Fibroblast of skin of abdomen (primary cell): Measurements from ENCODE around the gene DCAF8.

ENCODE experiments used
- DNase-seq: peaks from one replicate; pipeline ENCODE4 v3.0.0-alpha.2; 2013

The DCAF8 gene

GRCh38 chr1:160200786-160201185 lies 61.6 kb downstream of the DCAF8 start:
- no peak for DNase-seq

GRCh38 chr1:160197231-160197630 lies 65.1 kb downstream of the DCAF8 start:
- no peak for DNase-seq

- no peak for DNase-seq
Observed at GRCh38 chr1:160196143-160196542, 66.2 kb downstream of the DCAF8 start.

- no peak for DNase-seq
Observed at GRCh38 chr1:160194737-160195059, 67.7 kb downstream of the DCAF8 start.

GRCh38 chr1:160193832-160194736 lies 68.3 kb downstream of the DCAF8 start:
- DNase-seq: no peak

GRCh38 chr1:160193091-160193819 lies 69.1 kb downstream of the DCAF8 start:
- DNase-seq: peak; percentile 81

- peak; percentile 25 for DNase-seq
Observed at GRCh38 chr1:160192234-160192633, 70.1 kb downstream of the DCAF8 start.

- no peak for DNase-seq
Observed at GRCh38 chr1:160191756-160192155, 70.6 kb downstream of the DCAF8 start.

- DNase-seq: peak; percentile 57
Observed at GRCh38 chr1:160189649-160190625, 72.4 kb downstream of the DCAF8 start, which contains the start of gene CASQ1. Gene CASQ1, plus strand, starts transcription at chr1:160190575. Its CDS starts 177 bp downstream, at chr1:160190752.

GRCh38 chr1:160188341-160188740 lies 74.0 kb downstream of the DCAF8 start:
- no peak for DNase-seq

GRCh38 chr1:160187407-160187806 lies 74.9 kb downstream of the DCAF8 start:
- DNase-seq: no peak

- no peak for DNase-seq
Observed at GRCh38 chr1:160186729-160187128, 75.6 kb downstream of the DCAF8 start.

- no peak for DNase-seq
Observed at GRCh38 chr1:160186246-160186645, 76.1 kb downstream of the DCAF8 start.

GRCh38 chr1:160179336-160179735 lies 83.0 kb downstream of the DCAF8 start:
- no peak for DNase-seq

GRCh38 chr1:160178731-160179130 lies 83.6 kb downstream of the DCAF8 start:
- DNase-seq: no peak

- no peak for DNase-seq
Observed at GRCh38 chr1:160177667-160178066, 84.7 kb downstream of the DCAF8 start.

GRCh38 chr1:160177231-160177630 lies 85.1 kb downstream of the DCAF8 start:
- DNase-seq: no peak

- DNase-seq: no peak
Observed at GRCh38 chr1:160171980-160172379, 90.4 kb downstream of the DCAF8 start.

GRCh38 chr1:160171354-160171753 lies 91.0 kb downstream of the DCAF8 start:
- DNase-seq: no peak

GRCh38 chr1:160169553-160170399 lies 92.6 kb downstream of the DCAF8 start:
- no peak for DNase-seq

- peak; percentile 27 for DNase-seq
Observed at GRCh38 chr1:160168609-160169369, 93.6 kb downstream of the DCAF8 start.
